GM21447 (cell line): ENCODE results near the gene MAP2K4.

Source experiments
- ATAC-seq: cut with Tn5 transposase; IDR thresholded peaks from one replicate; pipeline ENCODE4 v1.9.1; 2021; ENCODE audit not compliant: unreplicated experiment

The MAP2K4 gene

GRCh38 chr17:12037970-12038369 lies 17.3 kb downstream of the MAP2K4 start:
- no peak for ATAC-seq

GRCh38 chr17:12040478-12040877 lies 19.8 kb downstream of the MAP2K4 start:
- ATAC-seq = no peak

- no peak for ATAC-seq
Observed at GRCh38 chr17:12041312-12041711, 20.6 kb downstream of the MAP2K4 start.

DNA sequence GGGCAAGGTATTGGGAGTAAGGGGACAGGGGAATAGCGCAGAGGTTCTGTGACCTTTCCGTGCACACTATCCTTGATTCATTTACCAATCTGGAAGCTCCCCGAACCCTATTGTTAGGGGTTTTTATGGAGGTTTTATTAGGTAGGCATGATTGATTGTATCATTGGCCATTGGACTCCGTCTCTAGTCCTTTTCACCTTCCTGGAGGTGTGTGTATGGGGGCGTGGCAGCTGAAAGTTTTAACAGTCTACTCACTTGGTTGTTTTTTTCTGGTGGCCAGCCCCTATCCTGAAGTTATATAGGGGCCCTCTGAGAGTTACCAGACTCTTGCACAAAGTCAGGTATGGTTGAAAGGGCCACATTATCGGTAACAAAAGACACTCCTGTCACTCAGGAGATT lies 23.0 kb downstream of the MAP2K4 start:
- no peak for ATAC-seq

GRCh38 chr17:12046786-12047185 lies 26.1 kb downstream of the MAP2K4 start:
- no peak for ATAC-seq

DNA sequence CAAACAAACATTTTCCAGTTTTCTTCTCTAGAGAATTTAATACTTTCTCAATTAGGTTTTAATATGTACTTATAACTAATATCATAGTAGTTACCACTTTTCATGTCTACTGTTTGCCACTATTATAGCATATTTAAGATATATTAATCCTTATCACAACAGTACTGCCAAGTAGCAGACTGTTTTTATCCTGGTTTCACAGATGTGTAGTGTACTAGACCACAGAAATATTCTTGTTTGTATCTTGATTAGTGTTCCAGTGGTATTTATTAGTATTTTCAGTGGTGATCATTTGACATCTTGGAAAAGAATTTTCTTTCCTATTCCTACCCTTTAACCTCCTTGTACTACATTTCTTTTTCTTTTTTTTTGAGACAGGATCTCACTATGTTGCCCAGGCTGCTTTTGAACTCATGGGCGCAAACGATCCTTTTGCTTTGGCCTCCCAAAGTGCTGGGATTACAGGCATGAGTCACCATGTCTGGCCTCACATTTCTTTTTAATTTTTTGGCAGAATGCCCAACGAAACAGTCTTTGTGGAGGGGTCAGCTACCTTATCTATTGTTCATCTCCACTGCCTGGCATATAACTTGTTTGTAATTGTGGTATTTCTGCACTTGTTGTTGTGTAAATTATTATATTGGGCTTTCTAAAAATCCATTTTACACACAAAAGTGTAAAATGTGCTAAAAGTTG lies 27.2 kb downstream of the MAP2K4 start:
- no peak for ATAC-seq

GRCh38 chr17:12048843-12049473 lies 28.3 kb downstream of the MAP2K4 start:
- ATAC-seq = no peak

DNA sequence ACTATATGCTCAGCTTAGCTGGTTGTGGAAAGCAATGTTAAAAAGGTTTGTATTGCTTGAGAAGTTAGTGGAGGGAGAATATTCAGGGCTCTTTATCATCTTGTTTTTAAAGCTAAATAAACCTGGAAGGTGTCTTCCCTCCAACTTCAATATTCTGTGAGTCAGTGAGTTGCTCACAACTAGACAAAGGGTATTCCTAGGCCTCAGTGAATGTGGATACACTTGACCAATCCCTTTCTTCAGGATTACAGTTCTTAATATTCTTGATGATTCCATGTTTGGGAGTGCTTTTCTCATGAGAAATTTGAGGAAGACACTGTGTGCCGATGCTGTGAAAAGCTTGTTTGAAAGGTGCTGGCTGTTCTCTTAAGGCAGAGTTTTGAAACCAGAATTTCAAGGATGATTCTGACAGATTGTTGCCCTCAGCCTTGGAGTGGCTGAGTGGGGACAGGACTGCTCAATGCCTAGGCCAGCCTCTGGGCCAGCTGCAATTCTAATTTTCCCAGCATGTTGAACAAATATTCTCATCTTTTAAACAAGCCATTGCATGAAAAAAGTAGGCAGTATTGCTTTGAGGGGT lies 30.1 kb downstream of the MAP2K4 start:
- ATAC-seq = no peak

- ATAC-seq = no peak
Observed at GRCh38 chr17:12053552-12053951, 32.9 kb downstream of the MAP2K4 start.

DNA sequence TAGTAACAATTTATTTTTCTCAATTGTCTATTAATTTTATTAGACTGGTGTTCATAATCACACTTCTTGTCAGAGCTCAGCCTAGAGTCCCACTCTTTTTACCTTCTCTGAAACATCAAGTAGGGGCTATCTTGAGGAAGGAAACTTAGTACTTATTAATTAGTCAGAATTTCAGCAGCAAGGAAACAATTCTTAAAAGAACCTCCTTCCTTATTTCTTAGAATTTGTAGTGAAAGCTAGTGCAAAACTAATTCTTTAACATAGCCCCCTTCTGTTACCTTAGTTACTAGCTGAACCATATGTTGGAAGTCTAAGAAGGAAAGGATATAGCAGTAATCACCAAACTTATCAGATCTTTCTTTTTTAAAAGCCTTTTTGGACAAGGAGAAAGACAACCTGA lies 35.2 kb downstream of the MAP2K4 start:
- ATAC-seq = no peak

DNA sequence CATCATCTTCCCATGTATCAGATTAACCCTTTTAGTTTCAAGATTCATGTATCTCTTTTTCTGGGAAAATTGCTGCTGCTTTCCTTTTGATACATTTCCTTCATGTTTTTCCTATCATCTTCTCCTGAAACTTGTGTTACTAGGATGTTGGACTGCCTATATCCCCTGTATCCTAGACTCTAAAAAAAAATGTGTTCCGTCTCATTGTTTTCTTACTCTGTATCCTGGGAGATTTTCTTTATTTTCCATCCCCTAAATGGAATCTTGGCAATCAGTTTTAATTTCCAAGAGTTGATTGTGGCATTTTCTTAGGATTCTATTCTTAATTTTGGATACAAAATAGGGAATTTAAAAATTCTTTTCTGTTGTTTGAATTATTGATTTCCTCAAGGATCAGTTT lies 36.8 kb downstream of the MAP2K4 start:
- no peak for ATAC-seq

DNA sequence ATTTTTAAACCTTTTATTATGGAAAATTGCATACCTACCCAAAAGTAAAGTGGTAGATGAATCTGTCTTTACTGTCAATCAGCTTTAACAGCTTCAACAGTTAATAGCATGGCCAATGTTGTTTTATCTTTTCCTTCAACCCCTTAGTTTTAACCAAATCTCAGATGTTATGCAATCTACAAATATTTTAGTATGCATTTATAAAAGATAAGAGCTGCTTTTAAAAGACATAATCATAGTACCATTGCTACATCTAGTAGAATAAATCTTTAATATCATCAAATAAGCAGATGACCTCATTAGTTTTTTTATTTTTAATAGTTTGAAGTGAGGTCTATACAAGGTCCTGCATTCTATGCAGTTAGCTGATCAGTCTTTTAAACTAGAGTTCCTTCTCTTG lies 37.9 kb downstream of the MAP2K4 start:
- no peak for ATAC-seq

- no peak for ATAC-seq
Observed at GRCh38 chr17:12062249-12062648, 41.6 kb downstream of the MAP2K4 start.

DNA sequence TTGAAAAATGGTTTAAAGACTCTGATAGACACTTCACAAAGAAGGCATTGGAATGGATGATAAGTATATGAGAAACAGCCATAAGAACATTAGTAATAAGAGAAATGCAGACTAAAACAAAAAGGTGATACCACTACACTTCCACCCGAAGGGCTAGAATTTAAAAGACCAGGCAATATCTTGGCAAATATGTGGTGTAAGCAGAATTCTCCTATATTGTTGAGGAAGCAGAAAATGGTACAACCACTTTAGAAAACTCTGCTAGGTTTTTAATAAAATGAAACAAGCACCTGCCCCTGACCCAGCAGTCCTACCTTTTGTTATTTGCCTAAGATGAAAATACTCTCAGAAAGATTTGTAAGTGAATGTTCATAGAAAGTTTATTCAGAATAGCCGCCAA lies 43.7 kb downstream of the MAP2K4 start:
- ATAC-seq = no peak

DNA sequence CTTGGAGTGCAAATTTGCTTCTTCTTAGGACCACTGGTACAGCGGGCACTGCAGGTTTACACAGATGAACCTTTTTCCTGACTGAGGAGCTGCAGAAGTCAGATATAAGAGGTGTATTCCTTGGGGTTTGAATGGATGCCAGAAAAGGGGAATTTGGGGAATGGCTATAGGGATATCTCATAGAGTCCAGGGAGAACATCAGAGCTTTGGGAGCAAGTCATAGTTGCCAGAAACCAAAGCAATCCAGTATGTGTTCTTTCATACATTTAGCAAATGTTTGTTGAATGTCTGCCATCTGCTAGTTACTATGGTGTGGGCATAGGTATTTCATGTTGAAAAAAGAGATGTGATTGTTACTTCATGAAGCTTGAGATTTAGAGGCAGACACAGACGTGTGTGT lies 46.8 kb downstream of the MAP2K4 start:
- no peak for ATAC-seq

DNA sequence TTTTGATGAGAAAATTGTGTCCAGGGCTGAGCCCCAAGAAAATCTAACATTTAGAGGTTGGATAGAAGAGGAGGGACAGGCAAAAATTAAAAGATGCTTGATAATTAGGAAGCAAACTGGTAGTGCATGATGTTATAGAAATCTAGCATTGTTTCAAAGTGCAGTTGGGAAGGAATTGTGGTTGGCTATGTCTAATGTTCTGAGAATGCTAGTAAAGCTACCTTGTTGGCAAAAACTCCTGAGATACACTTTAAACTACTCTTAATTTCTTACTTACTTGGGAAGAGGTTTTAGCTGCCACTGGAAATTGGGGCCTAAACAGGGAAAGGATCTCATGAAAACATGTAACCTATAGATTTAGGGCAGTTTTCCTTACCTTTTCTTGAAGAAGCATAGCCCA lies 48.3 kb downstream of the MAP2K4 start:
- ATAC-seq = no peak

DNA sequence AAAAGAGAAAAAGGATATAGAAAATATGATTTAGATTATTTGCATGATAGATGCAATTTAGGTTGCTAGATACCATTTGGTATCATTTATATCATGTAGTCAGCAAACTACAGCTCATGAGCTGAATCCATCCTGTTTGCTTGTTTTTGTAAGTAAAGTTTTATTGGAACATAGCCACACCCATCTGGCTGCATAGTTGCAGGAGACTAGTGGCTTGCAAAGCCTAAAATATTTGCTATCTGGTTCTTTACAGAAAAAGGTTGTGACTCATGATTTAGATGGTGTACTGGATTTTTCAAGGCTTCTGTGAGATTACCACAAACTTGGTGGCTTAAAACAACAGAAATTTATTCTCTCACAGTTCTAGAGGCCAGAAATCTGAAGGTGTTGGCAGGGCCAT lies 49.9 kb downstream of the MAP2K4 start:
- no peak for ATAC-seq

DNA sequence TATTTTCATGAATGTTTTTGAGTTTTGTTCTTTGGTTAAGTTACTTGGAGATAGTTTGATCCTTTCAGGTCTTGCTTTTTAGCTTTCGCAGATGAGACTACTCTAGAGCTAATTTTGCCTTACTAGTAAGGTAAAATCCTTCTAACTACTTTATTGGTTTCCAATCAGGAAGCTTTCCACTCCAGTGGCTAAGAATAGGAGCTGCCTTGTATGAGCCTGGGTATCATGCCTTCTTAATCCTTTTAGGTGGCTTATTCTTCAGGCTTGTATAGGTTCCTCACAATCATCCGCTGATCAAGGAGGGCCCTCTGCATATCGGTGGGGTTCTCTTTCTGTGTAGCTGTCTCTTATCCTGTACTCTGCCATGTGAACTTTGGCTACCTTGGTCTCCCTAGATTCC lies 53.7 kb downstream of the MAP2K4 start:
- ATAC-seq = no peak

- no peak for ATAC-seq
Observed at GRCh38 chr17:12077773-12078172, 57.1 kb downstream of the MAP2K4 start.

DNA sequence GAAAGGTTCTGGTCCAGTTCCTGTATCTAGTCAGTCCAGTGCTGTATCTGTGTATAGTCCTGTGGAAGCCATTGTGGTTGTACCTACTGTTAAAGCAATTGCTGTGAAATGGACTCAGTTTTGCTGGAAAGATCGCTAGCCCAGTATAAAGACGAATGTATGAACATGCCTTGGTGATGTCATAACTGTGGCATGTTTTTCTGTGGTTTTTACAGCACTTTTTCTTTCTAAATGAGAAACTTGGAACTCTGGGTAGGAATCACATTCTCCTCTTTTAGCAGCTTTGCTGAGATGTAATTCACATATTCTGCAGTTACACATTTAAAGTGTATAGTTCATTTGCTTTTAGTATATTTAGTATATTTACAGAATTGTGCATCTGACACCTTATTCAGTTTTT lies 58.1 kb downstream of the MAP2K4 start:
- ATAC-seq = no peak

DNA sequence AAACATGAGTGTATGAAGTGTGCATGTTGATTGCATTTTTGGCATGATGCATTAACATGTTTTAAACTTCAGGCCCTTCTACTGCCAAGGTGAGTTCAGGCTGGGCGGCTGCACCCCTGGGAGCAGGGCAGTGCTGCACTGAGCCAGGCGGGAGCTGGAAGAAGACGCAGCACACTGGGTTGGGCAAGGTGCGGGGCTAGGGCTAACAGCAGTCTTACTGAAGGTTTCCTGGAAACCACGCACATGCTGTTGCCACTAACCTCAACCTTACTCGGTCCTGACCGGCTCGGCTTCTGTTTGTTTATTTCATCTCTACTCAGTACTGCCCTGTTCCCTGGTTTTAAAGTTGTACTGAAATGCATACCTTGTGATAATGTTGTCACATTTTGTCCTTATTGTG lies 61.0 kb downstream of the MAP2K4 start:
- no peak for ATAC-seq

GRCh38 chr17:12085076-12085949 lies 64.6 kb downstream of the MAP2K4 start:
- no peak for ATAC-seq
